ENCODE measurements around the gene FGF9. TPM values are rescaled to one million over a fixed set of nuclear protein-coding genes. Genes with fewer than 3 reads are reported as not detected.

FGF9 gene
- total RNA-seq (2021) (0.21 and 0.35 TPM in 2 replicates), Bru-seq, nascent RNA (percentile 34 among the genes with signal in this experiment), BruChase-seq, experiment 1, labeled RNA remaining after a 2-hour chase (percentile 29 among the genes with signal in this experiment), BruChase-seq, experiment 2, labeled RNA remaining after a 6-hour chase (percentile 20 among the genes with signal in this experiment)
- long read RNA-seq: 0 reads

DNA sequence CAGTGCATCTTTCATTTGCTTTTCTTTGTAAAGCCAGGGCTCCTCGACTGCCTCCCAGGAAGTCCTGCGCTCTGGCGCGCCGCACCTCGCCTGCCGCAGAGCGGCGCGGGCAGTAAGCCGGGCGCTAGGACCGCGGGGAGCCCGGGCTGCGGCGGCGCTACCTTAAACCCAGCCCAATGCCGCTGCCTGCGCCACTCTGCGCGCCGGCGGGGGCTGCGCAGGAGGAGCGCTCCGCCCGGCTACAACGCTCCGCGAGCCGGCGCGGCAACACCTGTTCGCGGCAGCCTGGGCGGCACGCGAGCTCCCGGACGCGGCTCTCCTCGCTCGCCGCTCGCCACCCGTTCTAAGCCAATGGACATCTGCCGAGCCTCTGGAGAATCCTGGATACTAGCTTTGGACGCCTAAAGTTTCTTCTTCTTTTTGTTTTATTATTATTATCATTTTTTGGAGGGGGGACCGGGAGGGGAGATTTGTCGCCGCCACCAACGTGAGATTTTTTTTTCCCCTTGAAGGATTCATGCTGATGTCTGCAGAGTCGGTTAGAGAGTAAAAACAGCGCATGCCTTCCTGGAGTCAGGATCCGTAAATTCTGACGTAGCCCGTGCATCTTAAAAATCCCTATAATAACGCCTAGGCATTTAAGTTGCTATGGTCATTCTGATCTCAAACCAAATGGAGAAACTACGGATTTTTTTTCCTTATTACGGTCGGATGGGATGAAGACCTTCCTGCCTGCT is at the start of gene FGF9:
FGF9 (plus strand) TSS at position 191 of the 737 bp plus-strand sequence. CDS start 840 bp downstream, outside the sequence.
- intact Hi-C loops (cut with micrococcal nuclease; ENCODE audit: unreplicated experiment): loop anchor here (5.0 kb wide), 1 partner anchor 64 kb away; no protein-coding TSS in a partner anchor
- DNase-seq (ENCODE audit: low spot score): peak; percentile 82
- peaks cover 36% of the 10 kb centered on the region for H3K4me1 ChIP-seq (ENCODE audit: insufficient read depth, low read length, poor library complexity, severe bottlenecking)
- ChIA-PET POLR2A (ENCODE audit: low non-redundant PET) (no interaction called here), CTCF (no interaction called here)
- no TSS peak for BruUV-seq (replicated peaks)
- peaks cover 57% of the 10 kb centered on the region for H3K27me3 ChIP-seq (replicated peaks; ENCODE audit: insufficient read depth, low read depth, low read length, poor library complexity)
- no peaks in the 10 kb centered on the region for H3K36me3 ChIP-seq (ENCODE audit: insufficient read depth, low read length, poor library complexity, severe bottlenecking)
- peak within 1 kb of the TSS; percentile 57 for H3K4me3 ChIP-seq (ENCODE audit: low read depth, low read length, poor library complexity, severe bottlenecking)
- H3K27ac ChIP-seq (ENCODE audit: low read depth, low read length, poor library complexity, severe bottlenecking): no peak within 1 kb of the TSS
- H3K9me3 ChIP-seq (ENCODE audit: low read depth, low read length, poor library complexity, severe bottlenecking): no peaks in the 10 kb centered on the region
- TF ChIP-seq EZH2 (IDR thresholded peaks at IDR 0.05; ENCODE audit: borderline replicate concordance, low read depth, low read length, poor library complexity, severe bottlenecking): peak; percentile 5
- TF ChIP-seq, protein P1, sequence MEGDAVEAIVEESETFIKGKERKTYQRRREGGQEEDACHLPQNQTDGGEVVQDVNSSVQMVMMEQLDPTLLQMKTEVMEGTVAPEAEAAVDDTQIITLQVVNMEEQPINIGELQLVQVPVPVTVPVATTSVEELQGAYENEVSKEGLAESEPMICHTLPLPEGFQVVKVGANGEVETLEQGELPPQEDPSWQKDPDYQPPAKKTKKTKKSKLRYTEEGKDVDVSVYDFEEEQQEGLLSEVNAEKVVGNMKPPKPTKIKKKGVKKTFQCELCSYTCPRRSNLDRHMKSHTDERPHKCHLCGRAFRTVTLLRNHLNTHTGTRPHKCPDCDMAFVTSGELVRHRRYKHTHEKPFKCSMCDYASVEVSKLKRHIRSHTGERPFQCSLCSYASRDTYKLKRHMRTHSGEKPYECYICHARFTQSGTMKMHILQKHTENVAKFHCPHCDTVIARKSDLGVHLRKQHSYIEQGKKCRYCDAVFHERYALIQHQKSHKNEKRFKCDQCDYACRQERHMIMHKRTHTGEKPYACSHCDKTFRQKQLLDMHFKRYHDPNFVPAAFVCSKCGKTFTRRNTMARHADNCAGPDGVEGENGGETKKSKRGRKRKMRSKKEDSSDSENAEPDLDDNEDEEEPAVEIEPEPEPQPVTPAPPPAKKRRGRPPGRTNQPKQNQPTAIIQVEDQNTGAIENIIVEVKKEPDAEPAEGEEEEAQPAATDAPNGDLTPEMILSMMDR (conservative IDR thresholded peaks at IDR 0.05; ENCODE audit: low read depth, low read length): no peak; the same call in 1 of the 2 replicates

GRCh38 chr13:21625366-21625765 is 45.5 kb upstream of the FGF9 start:
- no peak overlapping the region for H3K27ac ChIP-seq (ENCODE audit: low read depth, low read length, poor library complexity, severe bottlenecking)
- DNase-seq (ENCODE audit: low spot score): peak; percentile 65
- intact Hi-C loops (cut with micrococcal nuclease; ENCODE audit: unreplicated experiment): no loop called here
- H3K36me3 ChIP-seq (ENCODE audit: insufficient read depth, low read length, poor library complexity, severe bottlenecking): no peaks in the 10 kb centered on the region
- ChIA-PET CTCF (no interaction called here), POLR2A (ENCODE audit: low non-redundant PET) (interaction anchor here (0.6 kb wide), 1 partner anchor 9 kb away, joined by 4 read pairs; no protein-coding TSS in a partner anchor)
- H3K4me3 ChIP-seq (ENCODE audit: low read depth, low read length, poor library complexity, severe bottlenecking): no peak overlapping the region
- no TSS peak for BruUV-seq (replicated peaks)
- no peaks in the 10 kb centered on the region for H3K4me1 ChIP-seq (ENCODE audit: insufficient read depth, low read length, poor library complexity, severe bottlenecking)
- TF ChIP-seq, protein P1 (conservative IDR thresholded peaks at IDR 0.05; ENCODE audit: low read depth, low read length): peak; percentile 73
- no peak for TF ChIP-seq EZH2 (IDR thresholded peaks at IDR 0.05; ENCODE audit: borderline replicate concordance, low read depth, low read length, poor library complexity, severe bottlenecking)
- no peaks in the 10 kb centered on the region for H3K9me3 ChIP-seq (ENCODE audit: low read depth, low read length, poor library complexity, severe bottlenecking)
- H3K27me3 ChIP-seq (replicated peaks; ENCODE audit: insufficient read depth, low read depth, low read length, poor library complexity): no peaks in the 10 kb centered on the region

- Histone ChIP-seq H3K4me3 (ENCODE audit: low read depth, low read length, poor library complexity, severe bottlenecking) (no peak overlapping the region), H3K9me3 (ENCODE audit: low read depth, low read length, poor library complexity, severe bottlenecking) (no peaks in the 10 kb centered on the region), H3K27me3 (replicated peaks; ENCODE audit: insufficient read depth, low read depth, low read length, poor library complexity) (peaks cover 7% of the 10 kb centered on the region), H3K27ac (ENCODE audit: low read depth, low read length, poor library complexity, severe bottlenecking) (no peak overlapping the region), H3K36me3 (ENCODE audit: insufficient read depth, low read length, poor library complexity, severe bottlenecking) (no peaks in the 10 kb centered on the region), H3K4me1 (ENCODE audit: insufficient read depth, low read length, poor library complexity, severe bottlenecking) (no peaks in the 10 kb centered on the region)
- TF ChIP-seq, protein P1 (conservative IDR thresholded peaks at IDR 0.05; ENCODE audit: low read depth, low read length): no peak
- no peak for TF ChIP-seq EZH2 (IDR thresholded peaks at IDR 0.05; ENCODE audit: borderline replicate concordance, low read depth, low read length, poor library complexity, severe bottlenecking)
- DNase-seq (ENCODE audit: low spot score): no peak
- POLR2A ChIA-PET (ENCODE audit: low non-redundant PET): no interaction called here
- CTCF ChIA-PET: no interaction called here
- intact Hi-C loops (cut with micrococcal nuclease; ENCODE audit: unreplicated experiment): loop anchor here (10.0 kb wide), 1 partner anchor 143 kb away; no protein-coding TSS in a partner anchor
- BruUV-seq (replicated peaks): no TSS peak
Measured at GRCh38 chr13:21632196-21632595, 38.7 kb upstream of the FGF9 start.
